B cell (primary cell): ENCODE results near the gene TPSAB1. TPM values are rescaled to one million over a fixed set of nuclear protein-coding genes. Genes with fewer than 3 reads are reported as not detected.

ENCODE experiments used
- ATAC-seq: fragments of 200-7000 bp; cut with Tn5 transposase; one replicate; pipeline ENCODE4 v1.10.0; 2021; ENCODE audit warnings: low read depth, mild to moderate bottlenecking, moderate number of reproducible peaks, moderate library complexity
- CTCF ChIA-PET: fragments of 350-600 bp; sonication (Branson Sonifier 250); formaldehyde crosslinking; loops from one replicate; lab custom pipeline; 2021; ENCODE audit warnings: antibody characterized with exemption, inconsistent platforms; lab: Charles Lee
- POLR2A ChIA-PET: fragments of 350-600 bp; sonication (Branson Sonifier 250); formaldehyde crosslinking; loops from one replicate; lab custom pipeline; 2021; ENCODE audit warnings: antibody characterized with exemption; lab: Charles Lee
- DNase-seq: peaks from one replicate; pipeline ENCODE4 v3.0.0; 2013
- H2AFZ ChIP-seq: 2 replicates; pipeline ENCODE4 v1.6.1; 2012; ENCODE audit warnings: mild to moderate bottlenecking, low read depth, low read length; ENCODE audit not compliant: insufficient read depth, poor library complexity, severe bottlenecking
- H3K27ac ChIP-seq, 2 donors: 1 replicate in 1 of 2; 2 replicates in 1 of 2; pipeline ENCODE4 v1.5.1; 2012 to 2013; ENCODE audit warnings: low read length in 2 of 2, mild to moderate bottlenecking in 2 of 2, moderate library complexity in 1 of 2
- H3K27me3 ChIP-seq, 4 experiments: fragments of 200-600 bp in 1 of 4; sonication (generic) in 1 of 4; replicated peaks in 1 of 4; 1 replicate in 2 of 4; 2 replicates in 2 of 4; pipeline versions ENCODE4 v1.6.1 to v1.7.0; 2013 to 2016; ENCODE audit warnings: low read length in 3 of 4, mild to moderate bottlenecking in 2 of 4, mixed read lengths in 1 of 4, moderate library complexity in 1 of 4; ENCODE audit not compliant: insufficient read depth in 4 of 4, control insufficient read depth in 3 of 4; ENCODE audit errors: control extremely low read depth in 1 of 4
- H3K36me3 ChIP-seq, 2 experiments: replicated peaks in 1 of 2; 1 replicate in 1 of 2; 2 replicates in 1 of 2; pipeline versions ENCODE4 v1.6.1 to v1.7.1; 2013; ENCODE audit warnings: low read length in 1 of 2; ENCODE audit not compliant: insufficient read depth in 2 of 2, control insufficient read depth in 1 of 2; ENCODE audit errors: control extremely low read depth in 1 of 2, extremely low read depth in 1 of 2
- H3K4me1 ChIP-seq, 2 donors: fragments of 200-600 bp in 1 of 2; sonication (generic) in 1 of 2; 1 replicate in 1 of 2; 2 replicates in 1 of 2; pipeline versions ENCODE4 v1.5.1 to v1.6.1; 2013 to 2017; ENCODE audit warnings: low read length in 2 of 2; ENCODE audit not compliant: control insufficient read depth in 2 of 2, insufficient read depth in 2 of 2
- H3K4me2 ChIP-seq: replicated peaks from 2 replicates; pipeline ENCODE3; 2012; ENCODE audit warnings: mild to moderate bottlenecking, low read depth, low read length; ENCODE audit not compliant: poor library complexity, severe bottlenecking
- H3K4me3 ChIP-seq, 5 experiments: fragments of 200-600 bp in 1 of 5; sonication (generic) in 1 of 5; 1 replicate in 3 of 5; 2 replicates in 2 of 5; pipeline versions ENCODE4 v1.5.1 to v1.7.0; 2011 to 2016; ENCODE audit warnings: low read length in 4 of 5, mild to moderate bottlenecking in 4 of 5, low read depth in 2 of 5, control low read depth in 1 of 5, moderate library complexity in 1 of 5; ENCODE audit not compliant: insufficient read depth in 1 of 5; ENCODE audit errors: control extremely low read depth in 1 of 5, extremely low read depth in 1 of 5
- H3K79me2 ChIP-seq: fragments of 200-600 bp; sonication (generic); one replicate; pipeline ENCODE4 v1.6.0; 2016; ENCODE audit warnings: low read length; ENCODE audit not compliant: control insufficient read depth, insufficient read depth
- H3K9ac ChIP-seq: fragments of 200-600 bp; sonication (generic); 2 replicates; pipeline ENCODE4 v1.6.1; 2017; ENCODE audit warnings: mild to moderate bottlenecking, low read length, moderate library complexity
- H3K9me3 ChIP-seq, 3 donors: one replicate each; pipeline versions ENCODE4 v1.6.1 to v1.7.1; 2013; ENCODE audit warnings: low read length in 2 of 3; ENCODE audit not compliant: control insufficient read depth in 2 of 3, insufficient read depth in 1 of 3; ENCODE audit errors: control extremely low read depth in 1 of 3
- H4K20me1 ChIP-seq: 2 replicates; pipeline ENCODE4 v1.6.0; 2012; ENCODE audit warnings: mild to moderate bottlenecking, low read length; ENCODE audit not compliant: insufficient read depth, control insufficient read depth, poor library complexity, severe bottlenecking
- H3K27ac Mint-ChIP-seq: one replicate; pipeline ENCODE4 v1.8.0; 2021; ENCODE audit warnings: mixed read lengths
- H3K27me3 Mint-ChIP-seq: one replicate; pipeline ENCODE4 v1.8.0; 2021; ENCODE audit warnings: mixed read lengths
- H3K4me1 Mint-ChIP-seq: one replicate; pipeline ENCODE4 v1.8.0; 2021; ENCODE audit warnings: mixed read lengths
- H3K4me3 Mint-ChIP-seq: one replicate; pipeline ENCODE4 v1.8.0; 2021; ENCODE audit warnings: mixed read lengths
- H3K9me3 Mint-ChIP-seq: one replicate; pipeline ENCODE4 v1.8.0; 2022; ENCODE audit warnings: mixed read lengths; ENCODE audit not compliant: insufficient read depth
- CTCF ChIP-seq: fragments of 200-600 bp; IDR thresholded peaks from one replicate; pipeline ENCODE4 v1.8.0; 2022; ENCODE audit warnings: antibody characterized with exemption, mild to moderate bottlenecking
- EZH2 ChIP-seq: IDR thresholded peaks from 2 replicates; pipeline ENCODE4 v1.6.1; 2012; ENCODE audit warnings: borderline replicate concordance, low read depth, mild to moderate bottlenecking, moderate library complexity, low read length; ENCODE audit not compliant: insufficient read depth, poor library complexity, severe bottlenecking
- WGBS: methylation state at CpG from one replicate; pipeline ENCODE4 v1.1.5; 2013; ENCODE audit warnings: missing lambda C conversion rate; ENCODE audit not compliant: insufficient coverage; 5-methylcytosine and 5-hydroxymethylcytosine counted together
- intact Hi-C: fragments of 100-400 bp; cut with micrococcal nuclease; formaldehyde crosslinking; loops from one replicate; pipeline ENCODE4 v1.10.0; 2022
- polyA plus RNA-seq: library from polyadenylated mRNA; depleted of rRNA; stranded (reverse); fragments of >200 nt; gene quantifications from 2 replicates; pipeline ENCODE4 v1.2.3, GENCODE V29; 2012
- total RNA-seq, 2 donors: library from RNA; stranded (reverse); fragments of 120-200 nt in 1 of 2; gene quantifications; 1 replicate in 1 of 2; 2 replicates in 1 of 2; pipeline versions ENCODE4 v1.2.3 to v1.2.4, GENCODE V29; 2013 to 2022

Gene TPSAB1
- total and polyA plus RNA-seq, 2 donors (not counting 1 experiment from before 2014, with no cell fraction given) = not detected

GRCh38 chr16:1259760-1260068, 19.2 kb downstream of the TPSAB1 start:
- ChIA-PET CTCF (no interaction called here), POLR2A (no interaction called here)
- H3K27me3 Mint-ChIP-seq = peaks cover 21% of the 10 kb centered on the region
- H3K4me1 Mint-ChIP-seq = peaks cover 4% of the 10 kb centered on the region
- H3K79me2 ChIP-seq = no peaks in the 10 kb centered on the region
- no peak overlapping the region for H3K27ac Mint-ChIP-seq
- peaks cover 0 to 62% (median 12%) of the 10 kb centered on the region in 4 experiments for H3K27me3 ChIP-seq
- H3K9ac ChIP-seq = no peak overlapping the region
- intact Hi-C loops = no loop called here
- H3K9me3 ChIP-seq = peaks cover 0 to 7% (median 0%) of the 10 kb centered on the region in 3 donors
- ATAC-seq (no peak), DNase-seq (no peak)
- H3K27ac ChIP-seq = no peak overlapping the region
- no peak overlapping the region for H3K4me3 Mint-ChIP-seq
- no peak overlapping the region for H3K4me2 ChIP-seq
- H2AFZ ChIP-seq = no peak overlapping the region
- peaks cover 6 to 8% of the 10 kb centered on the region in 2 donors for H3K4me1 ChIP-seq
- H3K9me3 Mint-ChIP-seq = peaks cover 5% of the 10 kb centered on the region
- no peaks in the 10 kb centered on the region for H4K20me1 ChIP-seq
- no peaks in the 10 kb centered on the region for H3K36me3 ChIP-seq
- WGBS = 48% methylated on average over 7 of the region's 11 CpGs
- H3K4me3 ChIP-seq = no peak overlapping the region
- TF ChIP-seq CTCF (no peak), EZH2 (no peak)

- WGBS = 76% methylated on average over 35 of the region's 36 CpGs
These were observed 19.7 kb downstream of the TPSAB1 start for GRCh38 chr16:1260101-1260680.

More at GRCh38 chr16:1260101-1260680, 19.7 kb downstream of the TPSAB1 start:
- H4K20me1 ChIP-seq = no peaks in the 10 kb centered on the region
- DNase-seq (no peak), ATAC-seq (no peak)
- H2AFZ ChIP-seq = no peak overlapping the region
- H3K27me3 ChIP-seq = peaks cover 0 to 62% (median 12%) of the 10 kb centered on the region in 4 experiments
- peaks cover 5% of the 10 kb centered on the region for H3K9me3 Mint-ChIP-seq
- H3K36me3 ChIP-seq = no peaks in the 10 kb centered on the region
- no peak overlapping the region for H3K4me3 Mint-ChIP-seq
- H3K4me1 Mint-ChIP-seq = peaks cover 4% of the 10 kb centered on the region
- H3K27ac ChIP-seq = no peak overlapping the region
- intact Hi-C loops = no loop called here
- TF ChIP-seq CTCF (no peak), EZH2 (no peak)
- H3K4me1 ChIP-seq = peaks cover 6 to 8% of the 10 kb centered on the region in 2 donors
- ChIA-PET POLR2A (no interaction called here), CTCF (no interaction called here)
- no peak overlapping the region for H3K4me3 ChIP-seq
- H3K27me3 Mint-ChIP-seq = peaks cover 21% of the 10 kb centered on the region
- H3K9ac ChIP-seq = no peak overlapping the region
- H3K27ac Mint-ChIP-seq = no peak overlapping the region
- H3K9me3 ChIP-seq = peaks cover 0 to 7% (median 0%) of the 10 kb centered on the region in 3 donors
- no peaks in the 10 kb centered on the region for H3K79me2 ChIP-seq
- H3K4me2 ChIP-seq = no peak overlapping the region
